HG02623 (cell line): ENCODE results near the gene TENT5C.
"Not testable (repeated sequence)": the region's sequence is repeated elsewhere in the genome, so short reads cannot be mapped to it uniquely, and the experiment has no call there.

ENCODE experiments used
- ATAC-seq: cut with Tn5 transposase; IDR thresholded peaks from one replicate; pipeline ENCODE4 v1.9.1; 2021; ENCODE audit warnings: moderate library complexity; ENCODE audit not compliant: unreplicated experiment

The TENT5C gene

GRCh38 chr1:117605774-117606648, at the start of gene TENT5C:
TSS of gene TENT5C (plus strand) at chr1:117606048. CDS start at chr1:117622869, 16,821 bp downstream.
- ATAC-seq: peak; percentile 84

- no peak for ATAC-seq
These were observed 49.5 kb upstream of the TENT5C start for GRCh38 chr1:117556341-117556740.

- no peak for ATAC-seq
These were observed 48.9 kb upstream of the TENT5C start for GRCh38 chr1:117556976-117557375.

GRCh38 chr1:117558451-117558850, 47.4 kb upstream of the TENT5C start:
- not testable (repeated sequence) for ATAC-seq

GRCh38 chr1:117559139-117559538, 46.7 kb upstream of the TENT5C start:
- ATAC-seq: no peak

GRCh38 chr1:117559985-117560384, 45.9 kb upstream of the TENT5C start:
- ATAC-seq: no peak

- no peak for ATAC-seq
These were observed 44.8 kb upstream of the TENT5C start for GRCh38 chr1:117561071-117561470.

GRCh38 chr1:117561551-117561950, 44.3 kb upstream of the TENT5C start:
- ATAC-seq: no peak

GRCh38 chr1:117562581-117563491, 43.0 kb upstream of the TENT5C start:
- no peak for ATAC-seq

GRCh38 chr1:117563492-117563875, 42.4 kb upstream of the TENT5C start:
- no peak for ATAC-seq

GRCh38 chr1:117564227-117565075, 41.4 kb upstream of the TENT5C start:
- ATAC-seq: no peak

- no peak for ATAC-seq
These were observed 40.7 kb upstream of the TENT5C start for GRCh38 chr1:117565076-117565556.

GRCh38 chr1:117565745-117566455, 39.9 kb upstream of the TENT5C start:
- ATAC-seq: no peak

GRCh38 chr1:117566556-117566955, 39.3 kb upstream of the TENT5C start:
- no peak for ATAC-seq

GRCh38 chr1:117567435-117567834, 38.4 kb upstream of the TENT5C start:
- no peak for ATAC-seq

GRCh38 chr1:117567976-117568375, 37.9 kb upstream of the TENT5C start:
- ATAC-seq: no peak

GRCh38 chr1:117568999-117569398, 36.8 kb upstream of the TENT5C start:
- no peak for ATAC-seq

- ATAC-seq: no peak
These were observed 36.0 kb upstream of the TENT5C start for GRCh38 chr1:117569856-117570255.

- no peak for ATAC-seq
These were observed 34.8 kb upstream of the TENT5C start for GRCh38 chr1:117570988-117571409.

- ATAC-seq: no peak
These were observed 34.4 kb upstream of the TENT5C start for GRCh38 chr1:117571496-117571895.
